ENCODE data around the gene NTRK3.
A peak's percentile ranks its signal among the peaks of the same experiment; 100 is the strongest.

Gene NTRK3

DNA sequence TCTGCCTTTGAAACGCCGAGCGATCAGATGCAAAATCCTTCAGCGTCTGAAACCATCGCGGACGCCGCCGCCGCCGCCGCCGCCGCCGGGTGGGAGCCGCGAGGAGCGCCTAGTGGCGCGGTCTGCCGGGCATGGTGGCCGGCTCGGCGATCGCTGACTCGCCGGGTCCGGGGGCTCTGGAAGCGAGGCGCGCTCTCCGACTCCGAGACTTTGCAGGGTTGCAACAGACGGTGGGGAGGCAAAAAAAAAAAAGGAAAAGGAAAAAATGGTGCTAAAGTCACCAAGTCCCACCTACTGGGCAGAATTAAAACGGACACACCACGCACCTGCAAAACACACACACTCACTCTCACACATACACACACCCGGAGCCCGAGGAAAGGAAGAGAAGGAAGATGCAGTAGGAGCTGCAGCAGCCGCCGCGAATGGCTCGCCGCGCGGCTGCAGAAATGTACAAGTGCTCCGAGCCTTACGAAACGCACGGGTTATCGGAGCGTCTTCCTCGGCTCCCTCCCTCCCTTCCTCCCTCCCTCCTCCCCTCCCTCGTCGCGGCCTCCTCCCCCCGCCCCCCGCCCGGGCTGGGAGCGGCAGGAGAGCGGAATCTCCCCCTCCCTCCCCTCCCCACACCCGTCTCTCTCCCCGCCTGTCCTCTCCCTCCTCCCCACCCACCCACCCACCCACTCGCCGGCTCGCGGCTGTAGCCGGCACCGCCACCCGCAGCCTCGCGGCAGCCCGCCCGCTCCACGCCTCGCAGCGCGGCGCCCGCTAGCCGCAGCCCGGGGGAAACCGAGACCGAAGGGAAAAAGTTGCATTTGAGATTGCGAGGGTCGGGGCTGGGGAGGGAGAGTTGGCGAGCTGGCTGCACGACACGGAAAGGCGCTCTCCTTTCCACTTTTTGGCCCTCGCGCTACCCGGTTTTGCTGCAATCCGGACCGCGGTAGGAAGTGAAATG is at the start of gene NTRK3:
NTRK3 (minus strand) TSS at position 461 of the 952 bp plus-strand sequence. CDS start 586 bp downstream, outside the sequence.
- DNase-seq: peak; percentile 4

- DNase-seq: no peak
These were observed 46.9 kb upstream of the NTRK3 start for GRCh38 chr15:88303395-88303794.

GRCh38 chr15:88302373-88302772 is 45.8 kb upstream of the NTRK3 start:
- DNase-seq: no peak

GRCh38 chr15:88301311-88301710 is 44.8 kb upstream of the NTRK3 start:
- DNase-seq: no peak

- DNase-seq: no peak
These were observed 44.3 kb upstream of the NTRK3 start for GRCh38 chr15:88300861-88301260.

DNA sequence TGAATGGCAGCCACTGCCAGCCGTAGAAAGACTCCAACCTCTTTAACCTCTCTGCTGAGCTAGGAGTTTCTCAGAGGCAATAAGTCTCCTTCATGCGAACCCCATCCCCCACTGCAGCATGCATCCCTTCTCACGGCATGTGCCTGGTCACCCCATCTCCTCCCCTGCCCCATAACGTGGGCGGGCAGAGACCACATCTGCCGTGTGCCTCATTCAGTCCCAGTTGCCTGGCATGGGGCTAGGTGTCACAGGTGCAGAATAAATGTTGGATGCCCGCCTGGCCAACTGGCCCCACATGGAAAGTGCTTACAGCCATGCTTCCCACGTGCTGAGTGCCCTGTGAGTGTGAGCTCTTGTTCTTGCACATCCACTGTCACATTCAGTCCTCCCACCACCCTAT is 43.5 kb upstream of the NTRK3 start:
- no peak for DNase-seq

DNA sequence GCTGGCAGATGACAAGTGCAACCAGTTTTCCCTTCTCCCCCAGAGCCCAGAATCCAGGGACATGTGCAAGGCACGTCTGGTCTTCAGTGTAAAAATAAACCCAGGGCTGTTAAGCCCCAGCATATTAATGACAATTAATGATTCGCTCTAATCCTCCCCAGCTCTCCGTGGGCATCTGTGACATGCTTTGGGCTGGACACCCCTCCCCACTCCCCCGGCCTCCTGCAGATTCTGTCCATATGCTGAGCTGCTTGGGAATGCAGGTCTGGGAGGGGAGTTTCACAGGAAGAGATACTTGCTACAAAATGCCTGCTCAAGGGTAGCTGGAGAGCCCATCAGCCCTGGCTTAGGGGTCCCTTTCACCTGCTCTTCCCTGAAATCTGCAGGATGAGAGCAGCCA is 43.0 kb upstream of the NTRK3 start:
- DNase-seq: no peak

DNA sequence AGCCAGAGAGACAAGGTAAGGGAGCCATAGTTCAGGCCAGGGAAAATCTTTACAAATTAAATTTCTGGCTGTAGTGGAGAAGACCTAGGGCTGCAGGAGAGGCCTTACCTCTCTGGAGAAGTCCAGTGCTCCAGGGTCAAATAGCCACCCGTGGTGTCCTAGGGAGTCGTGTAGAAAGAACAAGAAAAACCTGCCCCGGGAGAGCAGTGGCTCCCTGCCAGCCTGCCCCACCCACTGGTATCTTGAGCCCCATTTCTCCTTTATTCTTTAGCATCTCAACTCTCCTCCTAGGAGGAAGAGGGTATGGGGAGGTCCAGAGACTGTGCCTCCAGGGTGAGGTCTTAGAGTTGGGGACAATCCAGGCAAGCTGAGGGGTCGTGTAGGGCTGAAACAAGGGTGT is 32.1 kb upstream of the NTRK3 start:
- no peak for DNase-seq

DNA sequence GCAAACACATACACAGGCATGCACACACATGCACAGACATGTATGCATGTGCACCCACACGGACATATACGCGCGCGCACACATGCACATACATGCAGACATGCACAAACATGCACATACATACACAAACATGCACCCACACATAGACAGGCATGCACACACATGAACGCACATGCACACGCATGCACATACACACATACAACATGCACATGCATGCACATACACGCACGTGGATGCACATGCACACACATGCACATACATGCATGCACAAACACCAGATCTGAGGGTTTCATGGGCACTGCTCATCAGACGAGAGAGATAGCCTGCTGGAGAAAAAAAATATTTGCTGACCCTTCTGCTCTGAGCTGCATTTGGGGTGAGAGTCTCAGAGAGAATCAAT is 31.7 kb upstream of the NTRK3 start:
- DNase-seq: no peak

DNA sequence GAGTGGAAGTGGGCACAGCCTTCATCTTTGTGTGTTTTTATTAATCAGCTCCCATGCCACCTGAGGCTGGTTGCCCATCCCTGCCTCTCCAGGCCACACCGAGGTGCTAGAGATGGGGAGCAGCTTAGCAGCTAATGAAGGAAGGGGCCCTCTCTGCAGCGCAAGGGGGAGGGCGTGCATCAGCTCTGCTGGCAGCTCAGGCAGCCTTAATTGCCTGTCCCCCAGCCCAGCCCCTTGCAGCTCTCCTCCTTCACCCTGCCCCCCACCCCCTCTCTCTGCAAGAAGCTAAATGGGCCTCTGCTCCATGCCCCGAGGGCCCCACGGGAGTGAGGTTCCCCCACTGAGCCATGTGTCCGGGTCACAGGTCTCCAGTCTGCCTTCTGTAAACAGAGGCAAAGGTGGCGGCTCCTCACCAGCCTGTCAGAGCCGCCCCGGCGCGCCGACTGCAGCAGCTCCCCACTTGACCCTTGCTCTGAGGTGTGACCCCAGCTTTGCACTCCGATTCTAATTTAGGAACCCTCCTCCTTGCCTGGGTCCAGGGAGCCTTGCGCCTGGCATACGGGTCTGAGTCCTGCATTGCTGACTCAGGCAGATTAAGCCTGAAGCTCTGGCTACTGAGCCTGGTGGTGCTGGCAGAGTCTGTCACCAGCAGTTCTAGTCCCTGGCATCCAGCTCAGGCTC is 27.9 kb upstream of the NTRK3 start:
- DNase-seq: no peak

DNA sequence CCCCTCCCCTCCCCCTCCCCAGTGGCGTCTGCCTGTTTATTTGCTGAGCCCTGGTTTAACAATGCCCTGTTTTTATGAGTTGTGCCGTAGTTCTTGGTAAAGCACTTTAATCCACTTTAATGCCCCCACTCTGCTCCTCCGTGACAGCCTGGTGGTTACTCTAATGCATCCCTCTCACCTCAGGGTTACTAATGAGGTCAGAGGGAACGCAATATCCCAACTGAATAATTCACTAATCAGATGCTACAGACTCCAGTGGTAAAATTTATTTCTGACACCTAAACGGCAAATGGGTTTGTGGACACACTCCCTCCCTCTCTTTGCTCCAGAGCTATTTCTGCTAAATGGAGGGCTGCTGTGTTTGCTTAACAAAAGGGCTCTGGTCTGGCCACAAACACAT is 26.1 kb upstream of the NTRK3 start:
- no peak for DNase-seq

GRCh38 chr15:88276821-88277410 is 20.4 kb upstream of the NTRK3 start:
- no peak for DNase-seq

DNA sequence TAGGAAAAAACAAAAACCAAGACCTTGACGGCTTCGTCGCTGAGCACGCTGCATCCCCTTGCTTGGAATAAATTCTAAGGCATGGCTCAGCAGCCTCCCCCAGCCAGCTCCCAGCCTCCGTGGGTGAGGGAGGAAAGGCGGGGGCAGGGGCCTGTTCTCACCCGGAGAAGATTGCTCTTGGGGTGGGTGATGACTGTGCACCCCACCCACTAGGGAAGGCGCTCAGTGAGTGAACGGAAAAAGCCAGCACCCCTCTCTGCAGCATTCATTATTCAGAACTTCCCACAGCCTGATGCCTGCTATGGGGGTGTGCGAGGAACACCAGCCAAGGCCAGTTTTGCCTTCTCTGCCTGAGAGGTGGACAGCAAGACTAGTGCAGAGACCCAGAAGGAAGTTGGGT is 19.3 kb upstream of the NTRK3 start:
- no peak for DNase-seq

- peak; percentile 35 for DNase-seq
These were observed 18.3 kb upstream of the NTRK3 start for GRCh38 chr15:88274553-88275460.

DNA sequence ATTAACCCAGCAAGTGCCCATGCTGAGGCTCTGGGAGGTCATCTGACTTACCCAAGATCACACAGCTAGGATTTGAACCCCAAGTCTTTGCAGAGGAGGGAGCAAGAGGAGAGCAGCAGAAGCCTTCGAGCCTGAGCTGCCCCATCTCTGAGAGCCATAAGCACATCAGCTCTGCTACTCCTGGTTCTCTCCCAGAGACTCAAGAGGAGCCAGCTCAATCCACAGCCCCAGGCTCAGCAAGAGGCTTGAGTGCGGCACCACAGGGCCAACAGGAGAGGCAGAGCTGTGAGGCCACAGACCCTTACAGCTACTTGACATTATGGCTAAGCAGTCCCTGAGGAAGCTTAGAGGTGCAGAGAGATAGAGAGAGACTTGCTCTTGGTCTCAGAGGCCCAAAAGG is 15.9 kb upstream of the NTRK3 start:
- no peak for DNase-seq

DNA sequence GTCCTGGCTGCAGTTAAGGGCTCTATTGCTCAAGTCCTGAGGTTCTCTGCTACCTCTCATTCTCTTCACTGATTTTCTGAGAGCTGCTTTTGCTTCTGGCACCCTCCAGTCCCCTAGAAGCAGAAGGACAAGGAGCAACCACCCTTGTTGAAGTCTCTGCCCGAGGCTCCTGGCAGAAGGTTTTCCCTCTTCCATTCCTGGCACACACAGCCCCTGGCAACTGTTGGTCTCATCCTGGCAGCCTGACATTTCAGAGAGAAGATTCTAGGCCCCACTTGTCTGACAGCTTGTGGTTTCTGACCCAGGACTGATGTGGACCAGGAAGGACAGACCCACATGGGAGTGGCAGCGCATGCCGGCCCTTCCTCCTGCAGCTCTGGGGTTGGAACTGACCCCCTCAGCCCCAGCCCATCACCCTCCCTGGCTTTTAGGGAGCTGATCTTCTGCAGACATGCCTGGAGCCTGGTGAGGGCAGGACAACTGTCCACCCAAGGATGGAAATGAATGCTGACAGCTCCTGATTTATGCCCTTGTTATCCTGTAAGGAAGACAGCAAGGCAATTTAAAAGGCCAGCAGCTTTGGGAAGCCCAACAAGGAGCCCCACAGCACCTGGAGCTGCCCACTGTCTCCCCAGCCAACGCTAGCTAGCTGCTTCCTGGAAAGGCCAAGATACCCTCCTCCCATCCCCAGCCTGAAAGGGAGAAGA is 13.0 kb upstream of the NTRK3 start:
- no peak for DNase-seq

GRCh38 chr15:88267720-88268119 is 11.2 kb upstream of the NTRK3 start:
- no peak for DNase-seq

DNA sequence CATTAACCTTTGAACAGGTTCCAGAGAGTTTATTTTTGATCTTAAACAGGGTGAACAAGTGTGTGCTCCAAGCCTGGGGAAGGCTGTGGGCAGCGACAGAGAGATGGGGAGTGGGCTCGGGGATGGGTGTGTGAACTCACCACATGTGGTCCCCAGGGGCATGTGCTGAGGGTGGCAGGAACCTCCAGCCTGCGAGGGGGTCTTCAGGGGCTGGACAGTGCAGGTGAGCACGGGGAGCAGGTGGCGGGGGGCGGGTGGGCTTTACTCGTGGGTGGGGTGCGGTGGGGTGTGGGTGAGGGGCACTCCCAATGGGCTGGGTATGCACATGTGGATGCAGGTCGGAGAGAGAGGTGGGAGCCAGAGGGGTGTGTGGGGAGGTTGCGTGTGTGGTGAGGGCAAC is 9.6 kb upstream of the NTRK3 start:
- DNase-seq: no peak

DNA sequence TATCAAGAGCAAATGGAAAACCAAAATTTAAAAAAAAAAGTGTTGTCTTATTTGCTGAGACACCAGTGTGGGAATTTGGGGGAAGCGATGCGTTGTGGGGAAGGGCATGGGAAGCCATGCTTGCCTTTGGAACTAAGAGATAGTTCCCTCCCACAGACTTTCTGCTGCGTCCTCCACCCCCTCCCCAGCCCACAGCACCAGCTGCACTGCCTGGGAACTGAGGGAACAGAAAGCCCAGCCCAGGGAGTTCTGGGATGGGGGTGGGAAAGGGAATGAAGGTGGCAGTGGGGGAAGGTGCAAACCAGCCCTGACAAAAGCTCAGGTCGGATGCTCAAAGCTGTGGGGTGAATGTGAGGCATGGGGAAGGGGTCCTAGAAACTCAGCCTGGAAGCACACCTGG is 8.1 kb upstream of the NTRK3 start:
- DNase-seq: no peak

DNA sequence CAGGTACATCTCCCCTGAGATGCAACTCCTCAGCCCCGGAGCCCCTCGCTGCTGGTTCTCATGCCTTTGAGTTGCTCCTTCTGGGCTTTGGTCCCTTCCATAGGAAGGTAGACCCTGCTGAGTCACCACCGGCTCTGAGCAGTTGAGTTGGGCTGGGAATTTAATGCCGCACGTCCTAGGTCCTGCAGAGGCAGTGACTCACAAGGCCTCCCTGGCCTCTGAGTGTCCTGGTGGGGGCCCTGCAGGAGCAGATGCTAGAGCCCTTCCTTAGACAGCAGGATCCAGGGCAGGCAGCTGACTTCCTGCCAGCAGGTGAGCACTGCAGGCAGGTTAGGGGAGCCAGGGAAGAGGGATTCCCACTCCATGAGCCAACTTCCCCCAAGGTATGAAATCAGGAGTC is 5.5 kb upstream of the NTRK3 start:
- no peak for DNase-seq

DNA sequence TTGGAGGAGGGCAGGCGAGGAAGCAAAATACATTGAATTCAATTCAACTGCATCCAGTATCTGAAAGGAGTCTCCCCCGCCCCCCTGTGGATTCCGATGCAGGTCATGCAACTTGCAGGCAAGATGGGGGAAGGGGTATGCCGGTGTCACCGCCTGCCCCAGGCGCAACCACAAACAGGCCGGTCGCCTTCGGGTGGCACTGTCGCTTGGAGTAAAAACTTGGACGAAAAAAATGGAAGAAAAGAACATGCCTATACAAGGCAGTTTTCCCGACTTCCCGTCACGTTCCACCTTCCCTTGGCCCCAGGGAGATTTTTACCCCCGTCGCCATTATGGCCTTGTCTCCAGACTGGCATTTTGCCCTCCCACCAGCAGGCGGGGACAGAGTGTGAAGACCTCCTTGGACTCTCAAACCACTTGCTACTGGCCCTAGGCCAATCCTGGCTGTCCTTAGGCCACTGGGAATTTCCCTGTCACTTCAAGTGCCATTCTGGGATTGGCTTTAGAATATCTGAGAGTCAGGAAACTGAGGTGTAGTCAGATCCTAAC is 1.6 kb upstream of the NTRK3 start:
- no peak for DNase-seq
